HG03064 (cell line): ENCODE results near the gene UNK.
A peak's percentile ranks its signal among the peaks of the same experiment; 100 is the strongest.
"Not testable (repeated sequence)": the region's sequence is repeated elsewhere in the genome, so short reads cannot be mapped to it uniquely, and the experiment has no call there.

ENCODE experiments used
- ATAC-seq: cut with Tn5 transposase; IDR thresholded peaks from one replicate; pipeline ENCODE4 v1.9.1; 2021; ENCODE audit warnings: low read depth; ENCODE audit not compliant: unreplicated experiment

UNK gene

DNA sequence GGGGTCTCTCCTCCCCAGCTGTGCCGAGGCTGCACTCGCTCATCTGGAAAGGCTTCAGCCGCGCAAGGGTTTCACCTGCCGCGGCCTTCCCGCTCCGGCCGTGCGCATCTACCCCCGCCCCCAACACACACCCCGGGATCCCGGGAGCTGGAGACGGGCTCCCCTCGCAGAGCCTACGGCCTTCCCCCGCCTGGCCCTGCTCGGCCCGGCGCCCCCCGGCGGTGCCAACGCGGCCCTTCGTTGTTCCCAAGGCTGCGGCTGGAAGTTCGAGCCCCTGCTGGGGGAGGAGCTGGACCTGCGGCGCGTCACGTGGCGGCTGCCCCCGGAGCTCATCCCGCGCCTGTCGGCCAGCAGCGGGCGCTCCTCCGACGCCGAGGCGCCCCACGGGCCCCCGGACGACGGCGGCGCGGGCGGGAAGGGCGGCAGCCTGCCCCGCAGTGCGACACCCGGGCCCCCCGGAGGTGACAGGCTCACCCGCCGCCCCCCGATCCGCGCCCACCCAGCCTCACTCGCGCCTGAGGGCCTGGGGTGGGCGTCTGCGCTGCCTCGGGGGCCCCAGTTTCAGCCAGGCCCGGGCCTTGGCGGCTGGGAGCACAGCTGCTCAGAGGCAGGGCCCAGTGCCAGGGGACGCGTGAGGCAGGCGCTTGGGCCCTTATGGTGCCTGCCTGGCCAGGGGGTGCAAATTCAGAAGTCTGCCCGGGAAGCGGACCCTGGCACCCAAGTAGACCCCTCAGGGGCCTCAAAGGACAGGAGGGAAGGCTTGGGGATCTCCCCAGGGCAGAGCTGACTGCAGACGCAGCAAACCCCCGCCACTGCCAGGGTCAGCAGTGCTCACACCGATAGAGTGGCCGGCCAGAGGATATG lies 30.9 kb upstream of the UNK start:
- ATAC-seq: no peak

- ATAC-seq: no peak
Observed at GRCh38 chr17:75754378-75755204, 30.0 kb upstream of the UNK start.

GRCh38 chr17:75755205-75755901 lies 29.3 kb upstream of the UNK start:
- no peak for ATAC-seq

GRCh38 chr17:75755990-75756389 lies 28.6 kb upstream of the UNK start:
- ATAC-seq: no peak

- no peak for ATAC-seq
Observed at GRCh38 chr17:75756451-75757085, 28.0 kb upstream of the UNK start.

GRCh38 chr17:75757086-75757681 lies 27.4 kb upstream of the UNK start:
- ATAC-seq: no peak

DNA sequence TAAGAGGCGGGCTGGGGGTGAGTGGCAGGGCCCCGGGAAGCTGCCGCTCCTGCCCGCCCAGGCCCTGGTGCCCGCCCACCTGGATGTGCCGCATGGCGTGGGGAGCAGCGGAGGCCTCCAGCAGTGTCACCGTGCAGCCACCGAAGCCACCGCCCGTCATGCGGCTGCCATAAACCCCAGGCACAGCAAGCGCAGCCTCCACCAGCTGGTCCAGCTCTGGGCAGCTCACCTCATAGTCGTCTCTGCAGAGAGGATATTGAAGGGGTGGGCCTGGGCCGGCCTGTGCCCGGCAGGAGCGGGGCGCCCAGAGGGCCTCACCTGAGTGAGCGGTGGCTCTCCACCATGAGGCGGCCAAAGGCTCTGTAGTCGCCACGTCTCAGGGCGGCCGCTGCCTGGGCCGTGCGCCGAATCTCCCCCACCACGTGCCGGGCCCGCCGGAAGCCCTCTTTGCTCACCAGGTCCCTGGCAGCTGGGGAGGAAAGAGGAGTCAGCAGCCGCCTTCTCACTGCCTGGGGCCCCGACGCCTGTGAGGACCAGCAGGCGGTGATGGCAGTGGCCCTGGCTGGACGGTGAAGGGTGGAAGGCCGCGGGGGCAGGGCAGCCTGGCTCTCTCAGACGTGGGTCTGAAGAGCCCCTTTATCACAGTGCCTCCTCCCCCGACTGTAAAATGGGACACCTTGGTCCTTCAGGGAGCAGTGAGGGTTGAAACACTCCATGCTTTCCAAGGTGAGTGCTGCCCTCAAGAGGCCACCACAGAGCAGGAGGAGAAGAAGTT lies 26.3 kb upstream of the UNK start:
- no peak for ATAC-seq

DNA sequence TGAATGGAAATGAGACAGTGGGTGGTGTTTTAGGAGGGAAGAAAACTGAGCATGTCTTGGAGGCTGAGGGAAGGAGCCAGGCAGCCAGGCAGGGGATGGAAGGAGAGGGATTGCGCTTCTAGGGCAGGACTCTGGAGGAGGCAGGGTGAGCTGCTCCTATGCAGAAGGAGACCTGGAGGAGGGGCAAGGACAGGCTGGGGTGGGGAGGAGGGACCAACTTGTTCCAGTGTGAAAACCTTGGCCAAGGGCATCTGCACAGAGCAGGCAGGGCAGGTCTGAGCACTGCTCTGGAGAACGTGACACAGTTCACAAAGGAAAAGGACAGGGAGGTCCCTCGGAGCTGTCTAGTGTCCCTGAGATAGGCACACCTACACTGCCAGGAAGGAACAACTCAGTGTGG lies 25.1 kb upstream of the UNK start:
- ATAC-seq: no peak

GRCh38 chr17:75759978-75760640 lies 24.5 kb upstream of the UNK start:
- not testable (repeated sequence) for ATAC-seq

DNA sequence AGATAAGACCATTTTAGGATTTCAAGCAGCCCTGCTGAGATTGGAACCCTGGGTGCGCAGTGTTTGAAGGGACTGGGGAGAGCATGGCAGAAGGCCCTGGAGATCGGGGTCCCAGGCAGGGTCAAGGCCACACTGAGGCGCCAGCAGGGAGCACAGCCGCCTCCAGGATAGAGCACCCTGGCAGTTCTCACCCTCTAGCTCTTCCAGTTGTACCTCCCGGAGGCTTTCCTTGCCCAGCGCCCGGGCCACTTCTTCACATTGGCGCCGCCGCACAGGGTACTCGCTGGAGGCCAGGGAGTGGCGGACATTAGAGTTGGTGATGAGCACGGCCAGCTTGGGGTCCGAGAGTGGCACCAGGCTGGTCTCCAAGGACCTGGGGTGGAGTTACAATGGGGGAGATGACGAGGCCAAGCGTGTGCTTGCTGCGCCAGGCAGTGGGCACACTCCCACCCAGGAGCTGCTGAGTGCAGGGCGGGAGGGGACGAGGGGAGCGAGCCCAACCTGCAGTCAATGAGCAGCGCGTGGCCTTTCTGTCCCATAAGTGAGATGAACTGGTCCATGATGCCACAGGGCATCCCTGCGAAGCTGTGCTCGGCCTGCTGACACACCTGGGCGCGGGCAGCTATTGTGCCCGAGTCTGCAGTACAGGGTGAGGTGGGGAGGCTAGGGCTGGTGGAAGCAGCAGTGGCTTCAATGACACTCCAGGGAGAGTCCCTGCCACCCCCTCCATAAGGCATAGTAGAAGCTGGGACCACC lies 21.9 kb upstream of the UNK start:
- no peak for ATAC-seq

DNA sequence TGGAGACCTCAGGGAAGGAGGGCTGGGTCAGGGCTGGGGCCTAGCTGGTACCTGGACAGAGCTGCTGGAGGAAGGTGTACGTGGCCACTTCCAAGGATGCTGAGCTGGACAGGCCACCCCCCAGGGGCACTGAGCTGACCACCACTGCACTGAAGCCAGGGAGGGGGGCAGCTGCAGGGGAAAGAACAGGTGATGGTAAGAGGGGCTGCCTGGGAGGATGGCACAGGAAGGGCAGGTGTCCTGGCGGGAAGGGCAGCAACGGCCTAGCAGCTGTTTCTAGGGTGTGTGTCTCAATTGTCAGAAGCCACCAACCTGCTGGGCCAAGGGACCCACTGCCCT lies 21.4 kb upstream of the UNK start:
- no peak for ATAC-seq

DNA sequence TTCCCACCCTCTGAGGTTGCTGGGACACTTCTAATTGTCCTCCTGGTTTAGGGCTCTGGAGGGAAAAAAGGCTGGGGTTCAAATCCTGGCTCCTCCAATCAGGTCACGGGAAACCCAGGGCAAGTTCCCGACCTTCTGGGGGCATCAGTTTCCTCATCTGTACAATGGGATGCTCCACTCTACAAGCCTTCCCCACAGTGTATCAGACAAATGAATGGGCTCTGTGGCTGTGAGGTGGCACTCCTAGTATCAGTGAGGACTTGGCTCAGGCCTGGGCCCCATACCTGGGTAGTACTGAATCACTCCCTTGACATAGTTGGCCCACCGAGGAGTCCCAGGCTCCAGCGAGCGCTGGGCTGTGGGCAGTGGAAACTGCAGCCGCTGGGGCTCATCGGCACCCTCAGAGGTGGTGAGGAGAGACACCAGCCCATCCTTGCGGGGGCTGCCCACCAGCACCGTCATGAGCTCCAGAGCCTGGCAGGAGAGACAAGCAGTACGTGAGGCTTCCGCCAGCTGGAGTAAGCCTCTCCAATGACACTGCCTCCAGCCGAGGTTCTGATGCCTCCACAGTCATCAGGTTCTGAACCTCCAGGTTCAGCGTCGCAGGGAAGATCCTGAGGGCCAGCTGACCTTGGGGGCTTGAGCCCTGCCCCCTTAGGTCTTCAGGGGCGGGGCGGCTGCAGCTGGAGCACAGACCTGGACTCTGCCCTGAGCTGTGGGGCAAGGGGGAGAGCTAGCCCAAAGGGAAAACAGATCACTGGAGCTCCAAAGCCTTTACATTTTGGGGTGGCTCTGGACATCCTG lies 20.8 kb upstream of the UNK start:
- ATAC-seq: no peak

GRCh38 chr17:75764417-75764710 lies 20.2 kb upstream of the UNK start:
- ATAC-seq: no peak

GRCh38 chr17:75764711-75765421 lies 19.7 kb upstream of the UNK start, which contains the start of gene GALK1:
Gene GALK1, minus strand, starts transcription at chr17:75765192. Its CDS starts 56 bp downstream, at chr17:75765136.
- peak; percentile 57 for ATAC-seq

- no peak for ATAC-seq
Observed at GRCh38 chr17:75765981-75766380, 18.6 kb upstream of the UNK start.

- ATAC-seq: no peak
Observed at GRCh38 chr17:75767881-75768280, 16.7 kb upstream of the UNK start.

GRCh38 chr17:75769536-75769935 lies 15.1 kb upstream of the UNK start:
- no peak for ATAC-seq
